Measurements from ENCODE around the gene PKDCC. TPM values are rescaled to one million over a fixed set of nuclear protein-coding genes. Genes with fewer than 3 reads are reported as not detected.

Gene PKDCC
- total RNA-seq, 1 donor from 2014 or later = 48.9 TPM

DNA sequence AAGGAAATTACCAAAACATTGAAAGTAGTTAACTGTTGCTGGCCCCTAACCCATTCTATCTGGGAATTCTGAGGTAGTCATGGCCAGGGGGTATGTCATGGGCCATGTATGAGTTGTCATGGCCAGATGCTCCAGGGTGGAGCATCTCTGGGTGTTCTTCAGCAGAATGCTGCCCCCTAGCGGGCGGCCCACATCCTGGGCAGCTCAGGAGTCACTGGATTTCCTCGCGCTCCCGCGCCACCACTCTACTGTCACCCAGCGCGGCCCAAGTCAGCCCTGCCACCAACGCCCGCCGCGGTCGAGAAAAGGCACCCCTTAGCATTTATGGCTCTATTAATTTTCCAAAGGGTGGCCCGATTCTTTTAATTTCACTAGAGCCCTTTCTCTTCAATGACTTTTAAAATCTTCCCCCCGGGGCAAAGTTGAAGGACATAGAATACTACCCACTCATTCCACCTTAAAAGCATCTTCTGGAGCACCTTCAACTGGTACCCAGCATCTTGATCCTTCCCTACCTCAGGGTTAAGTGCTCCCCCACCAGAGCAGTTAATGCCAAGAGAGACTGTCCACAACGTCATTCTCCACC lies 41.6 kb downstream of the PKDCC start:
- DNase-seq = no peak

DNA sequence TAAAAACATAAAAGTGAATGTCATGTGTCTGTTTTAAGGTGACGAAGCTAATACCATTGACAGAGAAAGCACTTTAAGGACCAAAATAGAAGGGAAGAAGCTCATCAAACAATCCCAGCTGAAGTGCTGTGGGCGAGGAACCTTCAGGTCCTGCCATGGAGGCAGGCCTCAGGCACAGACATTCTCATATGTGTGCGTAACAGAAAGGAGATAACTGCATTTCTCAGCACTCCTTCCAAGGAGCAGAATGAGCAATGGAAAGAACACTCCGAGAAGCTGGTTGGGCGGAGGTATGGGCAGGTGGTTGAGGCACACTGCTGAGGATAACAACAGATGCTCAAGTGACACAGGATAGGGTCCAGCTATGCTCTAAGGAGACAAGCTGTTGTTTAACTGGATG lies 42.4 kb downstream of the PKDCC start:
- no peak for DNase-seq

DNA sequence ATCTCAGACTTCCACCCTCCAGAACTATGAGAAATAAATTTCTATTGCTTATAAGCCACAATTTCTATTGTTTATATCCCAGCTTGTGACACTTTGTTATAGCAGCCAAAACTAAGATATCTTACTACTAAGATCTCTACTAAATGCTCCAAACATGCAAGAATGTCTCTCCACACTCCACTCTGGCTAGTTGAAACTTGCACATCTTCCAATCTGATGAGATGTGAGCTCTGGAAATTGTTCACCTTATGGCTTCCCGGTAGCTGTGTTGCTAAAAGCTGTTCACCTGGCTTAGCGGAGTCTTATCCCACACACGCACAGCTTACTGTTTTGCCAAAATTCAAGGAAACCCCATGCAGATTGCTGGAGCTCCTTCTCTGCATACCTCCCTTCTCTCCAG lies 43.9 kb downstream of the PKDCC start:
- no peak for DNase-seq

DNA sequence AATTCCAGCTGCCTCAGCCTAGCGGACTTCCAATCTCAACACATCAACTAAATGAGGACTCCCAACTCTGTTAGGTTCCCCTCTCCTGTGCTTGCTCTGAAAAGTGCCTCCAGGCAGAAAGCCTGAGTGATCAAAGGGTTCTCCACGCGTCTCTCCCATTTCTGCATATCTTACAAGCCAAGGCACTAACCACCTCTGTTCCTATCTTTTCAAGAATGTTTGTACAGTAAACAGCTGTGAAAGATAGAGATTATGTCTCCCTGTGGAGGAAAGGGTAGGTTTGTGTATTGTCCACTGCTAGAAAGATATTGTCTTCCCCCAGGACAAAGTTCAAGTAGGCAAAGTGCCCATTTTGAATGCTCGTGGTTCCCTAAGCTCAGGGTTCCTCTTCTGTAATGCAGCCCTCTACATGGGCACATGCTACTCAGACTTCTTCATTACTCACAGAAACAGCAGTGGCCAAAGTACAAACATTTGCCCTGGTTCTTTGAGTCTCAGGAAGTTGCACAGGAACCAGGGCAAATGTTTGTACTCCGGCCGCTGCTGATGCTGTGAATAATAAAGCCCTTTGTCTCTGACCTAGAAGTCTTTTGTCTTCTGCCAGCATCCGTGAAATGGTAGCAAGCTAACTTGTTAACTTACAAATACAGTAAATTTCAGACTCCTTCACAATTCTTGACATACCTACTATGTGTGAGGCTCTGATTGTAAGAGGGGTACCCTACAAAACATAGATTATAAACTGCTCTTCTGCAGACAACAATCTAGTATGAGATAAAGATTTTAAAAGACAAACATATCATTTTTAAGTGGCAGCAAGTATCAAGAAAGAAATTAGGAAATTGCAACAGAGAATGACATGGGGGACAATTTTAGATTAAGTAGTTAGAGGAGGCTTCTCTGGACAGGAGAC lies 44.5 kb downstream of the PKDCC start:
- DNase-seq = no peak

DNA sequence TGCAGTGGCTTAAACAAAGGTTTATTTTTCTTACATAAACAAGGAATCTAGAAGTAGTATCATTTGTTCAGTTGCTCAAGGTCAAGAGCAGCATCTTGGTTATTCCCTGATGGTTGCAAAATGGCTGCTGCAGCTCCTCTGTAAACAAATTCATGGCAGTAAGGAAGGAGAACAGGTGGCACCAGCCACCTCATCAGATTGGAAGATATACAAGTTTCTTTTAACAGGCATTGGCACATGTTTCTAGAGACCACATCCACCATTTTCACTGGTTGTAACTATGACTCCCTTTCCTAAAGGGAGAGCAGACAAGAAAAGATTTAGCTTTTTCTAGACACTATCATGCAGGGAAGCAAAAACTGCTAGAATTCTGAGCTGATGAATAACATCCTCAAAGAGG lies 46.3 kb downstream of the PKDCC start:
- DNase-seq = no peak

DNA sequence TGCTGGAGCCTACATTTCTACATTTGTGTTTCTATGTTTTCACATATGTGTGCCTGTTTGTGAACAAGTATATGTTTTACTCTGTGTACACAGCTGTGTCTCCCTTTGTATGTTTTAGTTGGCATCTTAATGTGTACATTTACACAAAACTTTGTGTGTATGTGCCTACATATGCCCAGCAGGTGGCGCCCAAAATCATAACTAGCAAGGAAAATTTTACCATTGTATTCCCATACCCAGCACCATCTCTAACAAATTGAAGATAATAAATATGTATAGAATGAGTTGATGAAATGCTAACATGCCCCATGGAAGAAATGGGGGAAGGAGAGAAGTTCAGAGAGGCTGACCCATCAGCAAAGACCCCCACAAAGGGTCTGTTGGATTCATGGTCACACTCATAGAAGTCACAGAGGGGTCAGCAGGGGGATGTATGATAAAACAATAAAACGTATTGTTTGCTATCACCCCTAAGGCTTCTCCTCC lies 48.1 kb downstream of the PKDCC start:
- DNase-seq = peak; percentile 69

DNA sequence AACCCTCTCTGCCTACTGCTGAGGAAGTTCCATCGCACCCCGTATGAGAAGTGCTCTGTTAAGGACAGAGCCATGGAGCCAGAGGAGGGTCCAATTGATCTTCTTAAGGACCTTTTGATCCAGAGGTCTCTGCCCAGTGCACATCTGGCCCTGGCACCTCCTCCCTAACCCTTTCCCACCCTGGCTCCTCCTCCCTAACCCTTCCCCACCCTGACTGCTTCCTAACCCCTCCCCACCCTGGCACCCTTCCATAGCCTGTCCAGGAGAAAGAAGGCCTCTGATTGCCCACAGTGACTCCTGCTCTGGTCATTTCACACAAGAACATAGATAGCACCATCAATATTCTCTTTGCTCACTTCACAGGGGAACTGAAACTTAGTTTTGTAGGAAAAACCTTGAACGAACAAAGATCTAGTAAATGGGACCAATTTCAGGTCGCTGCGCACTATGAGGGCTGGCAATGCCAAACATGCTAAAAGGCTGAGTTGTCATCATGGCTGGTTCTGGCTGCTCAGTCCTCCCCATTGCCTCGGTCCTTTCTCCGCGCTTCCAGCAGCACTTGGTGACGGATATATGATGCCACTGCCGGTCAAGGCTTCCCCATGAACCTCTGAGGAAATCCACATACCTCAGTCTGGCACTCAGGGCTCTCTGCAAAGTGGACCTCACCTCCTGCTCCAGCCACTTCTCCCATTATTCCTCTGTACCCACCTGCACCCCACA lies 49.2 kb downstream of the PKDCC start:
- DNase-seq = no peak

DNA sequence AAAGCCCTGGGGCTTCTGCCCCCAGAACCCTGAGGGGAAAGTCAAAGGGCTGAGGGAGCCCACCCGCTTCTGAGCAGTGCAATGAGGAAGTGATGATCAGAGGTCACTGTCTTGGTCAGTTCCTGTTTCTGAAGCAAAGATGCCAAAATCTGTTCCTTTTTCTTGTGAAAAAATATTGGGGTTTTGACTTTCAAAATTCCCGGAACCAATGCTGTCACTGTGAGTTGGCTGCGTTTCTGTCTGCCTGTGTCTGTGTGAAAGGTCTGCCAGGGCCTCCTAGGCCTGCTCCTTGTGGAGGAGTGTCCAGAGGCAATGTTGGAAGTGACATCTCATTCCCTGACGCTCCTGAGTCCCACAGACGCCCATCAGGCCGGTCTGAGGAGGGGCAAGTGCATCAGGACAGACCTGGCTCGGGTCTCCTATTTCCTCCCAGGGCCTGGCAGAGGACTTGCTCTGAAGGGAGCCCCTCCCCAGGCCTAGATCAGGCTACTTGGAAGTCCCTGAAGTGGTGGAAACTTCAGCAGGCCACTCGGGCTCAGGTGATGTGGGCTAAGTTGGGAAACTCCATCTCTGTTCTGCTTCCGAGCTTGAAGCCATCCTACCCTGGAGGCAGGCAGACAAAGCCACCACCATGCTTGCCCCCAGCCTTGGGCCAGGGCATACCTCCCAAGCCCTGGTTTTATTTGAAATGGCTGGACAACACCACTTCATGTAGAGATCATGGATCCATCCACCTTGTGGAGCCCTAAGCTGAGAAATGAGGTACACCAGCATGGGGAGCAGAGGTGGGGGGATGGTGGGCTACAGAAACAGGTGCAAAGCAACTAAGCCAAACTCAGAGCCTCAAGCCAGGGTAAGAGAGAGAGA lies 51.0 kb downstream of the PKDCC start:
- no peak for DNase-seq

DNA sequence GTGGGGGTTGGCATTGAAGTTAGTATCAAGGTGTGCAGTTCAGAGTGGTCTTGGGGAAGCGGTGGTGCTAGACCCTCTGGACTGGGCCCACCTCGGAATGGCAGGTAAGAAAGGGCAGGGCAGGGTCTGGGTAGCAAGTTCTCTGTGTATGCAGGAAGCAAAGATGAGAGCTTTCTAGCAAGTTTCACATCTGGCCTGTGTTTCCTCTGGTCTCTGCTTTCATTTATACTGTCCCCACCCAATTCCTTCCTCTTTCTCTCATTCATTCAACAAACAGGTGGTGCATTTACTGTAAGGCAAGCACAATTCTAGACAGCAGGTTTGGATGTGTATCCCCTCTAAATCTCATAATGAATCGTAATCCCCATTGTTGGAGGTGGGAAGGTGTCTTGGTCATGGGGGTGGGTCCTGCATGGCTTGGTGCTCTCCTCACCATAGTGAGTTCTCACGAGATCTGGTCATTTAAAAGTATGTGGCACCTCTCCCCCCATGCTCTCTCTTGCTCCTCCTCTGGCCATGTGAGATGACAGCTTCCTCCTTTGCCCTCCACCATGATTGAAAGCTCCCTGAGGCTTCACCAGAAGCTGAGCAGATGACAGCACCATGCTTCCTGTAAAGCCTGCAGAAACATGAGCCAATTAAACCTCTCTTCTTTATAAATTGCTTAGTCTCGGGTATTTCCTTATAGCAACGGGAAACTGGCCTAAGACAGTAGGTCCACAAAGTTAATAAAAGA lies 51.8 kb downstream of the PKDCC start:
- no peak for DNase-seq

DNA sequence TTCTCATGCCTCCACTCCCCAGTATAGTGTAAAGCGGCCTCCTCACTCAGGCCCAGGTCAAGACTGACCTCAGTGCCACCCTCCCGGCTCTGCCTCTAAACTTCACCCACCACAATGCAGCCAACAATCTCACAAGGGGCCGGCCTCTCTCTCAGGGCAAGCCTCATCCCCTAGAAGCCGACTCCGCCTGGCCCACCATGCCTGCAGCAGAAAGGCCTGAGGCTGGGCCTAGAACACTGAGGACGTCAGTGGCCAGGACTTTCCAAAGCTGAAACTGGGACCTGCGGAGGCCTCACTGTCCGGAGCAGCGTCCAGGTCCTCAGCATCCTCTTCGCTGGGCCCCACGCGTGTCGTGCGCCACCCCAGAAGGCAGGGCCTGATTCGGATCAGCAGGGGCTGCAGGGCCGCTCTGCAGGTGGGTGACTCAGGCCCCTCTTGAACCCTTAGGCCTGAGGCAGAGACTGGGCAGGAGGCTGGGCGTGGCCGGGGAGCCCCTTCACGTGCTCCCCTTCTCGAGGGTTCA lies 52.9 kb downstream of the PKDCC start:
- no peak for DNase-seq

DNA sequence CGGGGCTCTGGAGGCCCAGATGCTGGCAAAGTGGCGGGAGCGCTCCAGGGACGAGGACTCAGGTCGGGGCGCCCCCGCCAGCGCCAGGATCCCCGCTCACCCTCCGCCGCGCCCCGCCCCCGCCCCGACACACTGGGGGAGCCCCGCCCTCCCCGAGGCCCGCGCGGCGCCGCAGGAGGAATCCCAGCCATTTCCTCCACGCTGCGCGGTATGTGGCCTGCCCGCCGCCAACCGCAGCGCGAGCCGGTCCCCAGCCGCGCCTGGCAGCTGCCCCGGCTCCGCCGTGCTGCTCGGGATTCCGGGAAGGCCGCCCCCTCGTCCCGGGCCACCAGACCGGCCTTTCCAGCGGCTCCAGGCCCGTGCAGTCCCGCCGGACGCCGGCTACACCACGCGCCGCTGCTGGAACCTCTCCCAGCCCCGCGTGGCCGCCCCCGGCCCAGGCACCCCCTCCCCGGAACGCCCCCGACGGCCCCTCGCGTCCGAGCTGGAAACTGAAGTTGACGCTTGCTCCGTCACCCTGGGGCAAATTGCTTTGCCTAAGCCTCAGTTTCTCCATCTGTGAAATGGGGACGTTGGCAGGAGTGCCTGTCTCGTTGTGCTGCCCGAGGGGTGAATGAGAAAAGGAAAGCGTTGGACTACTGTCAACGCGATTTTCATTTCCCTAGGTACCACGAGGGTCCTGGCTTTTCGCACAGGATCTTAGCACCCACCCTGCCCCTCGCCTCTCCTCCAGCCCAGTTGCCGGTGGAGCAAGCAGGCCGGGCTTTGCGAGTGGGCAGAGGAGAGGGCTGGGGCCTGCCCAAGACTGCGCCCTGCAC lies 53.6 kb downstream of the PKDCC start:
- DNase-seq = peak; percentile 30

DNA sequence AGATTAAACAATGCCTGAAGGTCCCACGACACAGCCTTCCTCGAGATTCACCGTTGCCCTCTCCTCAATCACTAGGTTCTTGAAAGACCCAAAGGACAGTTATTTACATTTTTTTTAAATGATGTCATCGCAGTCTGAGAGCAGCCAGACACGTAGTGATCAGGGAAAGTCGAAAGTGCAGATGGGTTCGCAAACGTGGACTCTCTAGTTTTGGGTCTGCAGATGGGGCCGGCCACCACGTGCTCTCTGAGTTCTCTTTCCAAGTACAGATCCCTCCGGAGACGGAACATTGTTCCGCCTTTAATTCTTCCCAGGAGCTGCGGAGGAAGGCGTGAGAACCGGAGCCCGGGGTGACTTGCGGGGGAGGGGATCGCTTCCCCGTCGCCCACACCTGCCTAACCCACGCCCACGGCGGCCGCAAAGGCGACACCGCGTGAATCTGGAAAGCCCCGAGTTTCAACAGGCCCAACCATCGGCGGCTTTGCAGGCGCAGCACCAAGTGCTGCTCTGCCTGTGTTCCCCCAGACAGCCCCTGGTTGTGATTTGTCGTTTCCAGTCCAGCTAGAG lies 54.3 kb downstream of the PKDCC start:
- peak; percentile 88 for DNase-seq

DNA sequence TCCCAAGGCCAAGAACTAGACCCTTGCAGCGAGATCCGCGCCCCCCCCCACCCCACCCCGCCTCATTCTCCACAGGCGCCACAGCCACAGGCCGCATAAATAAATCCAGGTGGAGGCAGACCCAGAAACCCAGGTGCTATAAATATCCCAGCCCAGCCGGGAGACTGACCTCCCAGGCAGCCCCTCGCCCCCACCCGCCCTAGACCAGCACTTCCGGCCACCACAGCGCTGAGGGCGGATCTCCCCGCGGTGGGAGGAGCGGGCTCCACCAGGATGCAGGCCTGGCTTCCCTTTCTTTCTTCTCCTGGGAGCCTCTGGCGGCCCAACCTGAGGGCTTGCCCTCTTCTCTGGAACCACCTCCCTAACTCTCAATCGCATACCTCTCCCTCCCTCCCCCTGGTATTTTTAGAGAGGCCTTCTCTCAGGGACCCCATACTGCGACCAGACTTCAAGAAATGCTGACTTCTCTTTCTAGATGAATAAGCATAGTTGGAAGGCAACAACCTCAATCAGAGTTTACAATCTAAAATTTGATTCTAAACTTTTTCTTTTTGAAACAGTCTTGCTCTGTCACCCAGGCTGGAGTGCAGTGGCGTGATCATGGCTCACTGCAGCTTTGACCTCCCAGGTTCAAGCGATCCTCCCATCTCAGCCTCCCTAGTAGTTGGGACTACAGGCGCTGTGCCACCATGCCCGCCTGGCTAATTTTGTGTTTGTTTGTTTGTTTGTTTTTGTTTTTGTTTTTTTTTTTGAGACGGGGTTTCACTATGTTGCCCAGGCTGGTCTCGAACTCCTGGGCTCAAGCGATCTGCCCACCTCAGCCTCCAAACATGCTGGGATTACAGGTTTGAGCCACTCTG lies 55.0 kb downstream of the PKDCC start:
- peak; percentile 60 for DNase-seq

DNA sequence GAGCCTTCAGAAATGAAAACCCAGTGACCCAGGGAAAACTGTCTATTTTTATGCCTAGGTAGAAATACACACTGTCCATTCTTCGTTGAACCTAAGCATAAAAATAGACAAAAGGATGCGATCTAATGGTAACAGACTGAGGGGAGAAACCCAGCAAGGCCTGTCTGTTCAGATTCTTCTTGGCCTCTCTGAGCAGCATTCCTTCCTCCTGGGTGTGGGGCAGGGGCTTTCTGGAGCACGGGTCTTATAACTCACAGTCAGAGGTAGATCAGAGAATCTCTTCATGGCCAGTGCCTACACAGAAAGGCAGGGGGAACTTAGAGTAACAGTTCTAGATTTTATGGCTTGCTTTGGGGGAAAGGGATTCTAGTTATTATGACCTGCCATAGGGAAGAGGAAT lies 56.0 kb downstream of the PKDCC start:
- no peak for DNase-seq

DNA sequence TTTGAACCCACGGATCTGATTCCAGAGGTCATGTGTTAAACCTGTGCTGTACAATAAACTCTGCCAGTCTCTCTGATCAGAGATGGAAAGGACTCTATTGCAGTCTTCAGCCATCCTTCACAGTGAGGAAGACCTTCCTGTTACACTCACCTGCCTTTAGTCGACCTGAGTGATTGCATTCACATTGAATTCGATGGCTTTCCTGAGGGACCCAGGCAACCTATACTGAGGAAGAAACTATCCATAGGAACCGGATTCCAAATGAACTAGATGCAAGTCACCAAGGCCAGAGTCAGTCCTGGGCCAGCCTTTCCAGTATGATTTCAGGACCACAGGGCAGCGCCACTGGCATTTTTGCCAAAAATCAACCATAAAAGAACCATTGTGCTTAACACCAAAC lies 56.8 kb downstream of the PKDCC start:
- no peak for DNase-seq

DNA sequence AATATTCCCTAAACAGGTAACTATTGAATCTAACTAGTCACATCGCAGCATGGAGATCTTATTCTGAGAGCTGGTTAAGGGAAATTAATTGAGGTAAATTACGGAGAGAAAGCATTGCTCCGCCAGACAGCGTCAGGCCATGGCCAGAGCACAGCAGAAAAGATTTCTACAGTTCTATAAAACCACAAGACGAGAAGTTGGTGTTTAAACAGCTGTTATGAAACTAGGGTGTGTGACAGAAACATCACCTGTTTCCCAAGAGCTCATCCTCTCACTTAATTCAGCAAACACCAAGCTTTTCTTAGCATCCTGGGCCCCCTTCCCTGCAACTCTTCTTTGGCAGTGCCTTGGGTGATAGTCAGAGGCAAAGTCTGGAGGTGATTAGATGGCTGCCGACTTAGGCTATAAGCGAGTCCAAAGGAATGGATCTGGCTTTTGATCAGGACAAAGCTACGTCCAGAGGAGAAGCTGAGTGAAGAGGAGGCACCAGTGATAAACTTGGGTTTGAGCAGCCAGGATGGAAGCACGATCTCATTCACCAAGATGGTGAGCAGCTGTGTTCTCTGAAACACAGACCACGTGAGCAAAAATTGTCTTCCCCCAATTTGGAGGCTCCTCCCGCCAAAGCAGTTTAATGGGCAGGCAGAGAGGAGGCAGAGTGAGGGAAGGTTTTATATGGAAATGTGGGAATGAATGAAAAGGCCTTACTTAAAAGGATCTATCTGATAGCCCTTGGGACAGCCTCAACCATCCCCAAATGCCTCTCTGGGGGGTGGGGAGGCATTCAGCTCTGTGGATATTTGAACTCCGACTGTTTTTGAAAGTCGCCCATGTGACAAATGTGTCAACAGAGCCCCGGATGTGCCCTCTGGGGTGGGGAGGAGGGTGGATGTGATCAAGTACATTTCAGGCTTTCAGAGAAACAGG lies 57.8 kb downstream of the PKDCC start:
- peak; percentile 77 for DNase-seq

DNA sequence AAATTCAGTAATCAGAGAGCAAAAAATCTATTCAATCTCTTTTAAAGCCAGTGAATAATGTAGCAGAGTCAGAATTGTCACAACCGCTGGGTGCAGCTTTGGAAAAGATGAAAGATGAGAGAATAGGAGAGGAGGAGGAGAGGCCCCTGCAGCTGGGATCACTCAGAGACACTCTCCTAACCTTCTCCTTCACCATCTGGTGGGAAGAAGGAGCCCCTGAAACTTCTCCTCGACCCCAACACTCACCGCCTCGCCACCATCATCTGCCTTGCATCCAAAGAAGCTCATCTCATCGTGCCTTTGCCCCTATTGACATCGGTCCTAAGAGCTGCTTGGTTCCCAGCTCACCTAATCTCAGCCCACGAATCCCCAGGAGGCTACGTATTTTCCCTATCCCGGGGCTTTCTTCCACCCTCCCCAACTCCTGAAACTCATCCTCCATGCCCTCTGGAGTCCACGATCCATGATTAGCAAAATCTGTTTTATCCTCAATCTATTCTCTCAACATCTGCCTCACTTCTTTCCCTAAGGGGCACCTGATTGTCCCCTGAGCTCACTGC lies 58.5 kb downstream of the PKDCC start:
- no peak for DNase-seq
